Memory B cell (primary cell): ENCODE data around the gene TIMM13.
A peak's percentile ranks its signal among the peaks of the same experiment; 100 is the strongest.
"Not testable (repeated sequence)": the region's sequence is repeated elsewhere in the genome, so short reads cannot be mapped to it uniquely, and the experiment has no call there.

Experiments used
- ATAC-seq: fragments of 150-1000 bp; cut with Tn5 transposase; 2 replicates; pipeline ENCODE4 v1.10.0; 2021; ENCODE audit warnings: low read depth, mild to moderate bottlenecking, moderate library complexity
- DNase-seq, 2 donors: peaks; one replicate each; pipeline ENCODE4 v3.0.0; 2022; ENCODE audit warnings: low spot score in 2 of 2
- H3K27ac Mint-ChIP-seq: one replicate; pipeline ENCODE4 v1.8.0; 2022; ENCODE audit warnings: mild to moderate bottlenecking, moderate library complexity, mixed read lengths
- H3K27me3 Mint-ChIP-seq: one replicate; pipeline ENCODE4 v1.8.0; 2022; ENCODE audit warnings: mixed read lengths
- H3K36me3 Mint-ChIP-seq: one replicate; pipeline ENCODE4 v1.8.0; 2022; ENCODE audit warnings: mild to moderate bottlenecking, mixed read lengths
- H3K4me1 Mint-ChIP-seq: one replicate; pipeline ENCODE4 v1.8.0; 2022; ENCODE audit warnings: mixed read lengths
- H3K4me3 Mint-ChIP-seq: one replicate; pipeline ENCODE4 v1.8.0; 2022; ENCODE audit warnings: mild to moderate bottlenecking, moderate library complexity, mixed read lengths
- H3K9me3 Mint-ChIP-seq: one replicate; pipeline ENCODE4 v1.8.0; 2022; ENCODE audit warnings: mixed read lengths

TIMM13 gene

DNA sequence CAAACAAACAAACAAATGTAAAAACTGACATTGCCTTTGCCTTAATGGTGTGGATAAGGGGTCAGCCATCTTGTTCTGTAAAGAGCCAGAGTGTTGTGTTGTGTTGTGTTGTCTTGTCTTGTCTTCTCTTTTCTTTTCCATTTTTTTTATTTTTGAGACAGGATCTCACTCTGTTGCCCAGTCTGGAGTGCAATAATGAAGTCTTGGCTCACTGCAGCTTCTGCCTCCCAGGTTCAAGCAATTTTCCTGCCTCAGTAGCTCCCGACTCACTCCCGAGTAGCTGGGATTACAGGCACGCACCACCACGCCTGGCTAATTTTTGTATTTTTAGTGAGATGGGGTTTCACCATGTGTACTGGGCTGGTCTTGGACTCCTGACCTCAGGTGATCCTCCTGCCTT, 27.8 kb downstream of the TIMM13 start:
- H3K36me3 Mint-ChIP-seq, result peaks cover 3% of the 10 kb centered on the region
- no peak overlapping the region for H3K4me3 Mint-ChIP-seq
- peaks cover 3% of the 10 kb centered on the region for H3K27me3 Mint-ChIP-seq
- H3K4me1 Mint-ChIP-seq, result no peaks in the 10 kb centered on the region
- no peak for DNase-seq
- ATAC-seq, result no peak
- no peak overlapping the region for H3K27ac Mint-ChIP-seq
- H3K9me3 Mint-ChIP-seq, result peaks cover 3% of the 10 kb centered on the region

DNA sequence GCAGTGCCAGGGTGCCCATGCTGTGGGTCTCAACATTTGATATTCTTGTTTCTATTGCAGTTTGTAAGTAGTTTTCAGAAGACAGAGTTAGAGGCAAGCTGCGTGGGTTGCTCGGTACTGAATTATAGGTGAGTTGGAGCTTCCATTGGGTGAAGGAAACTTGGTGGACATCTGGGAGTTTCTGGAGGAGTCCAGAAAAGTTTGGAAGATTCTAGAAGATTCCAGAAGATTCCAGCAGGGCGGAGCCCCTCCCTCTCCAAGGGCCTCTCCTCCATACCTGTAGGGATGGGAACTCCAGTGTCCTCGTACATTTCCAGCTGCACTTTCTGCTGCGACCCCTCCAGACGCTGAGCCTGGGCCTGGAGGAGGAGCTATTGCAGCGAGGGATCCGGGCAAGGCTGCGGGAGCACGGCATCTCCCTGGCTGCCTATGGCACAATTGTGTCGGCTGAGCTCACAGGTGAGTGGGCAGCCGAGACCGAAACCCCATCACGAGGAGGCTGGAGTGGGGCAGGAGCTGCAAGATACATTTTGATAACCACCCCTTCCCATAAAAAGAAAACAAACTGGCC, 28.6 kb downstream of the TIMM13 start:
- Mint-ChIP-seq H3K9me3 (peaks cover 3% of the 10 kb centered on the region), H3K27me3 (peaks cover 3% of the 10 kb centered on the region), H3K4me3 (no peak overlapping the region), H3K27ac (no peak overlapping the region), H3K4me1 (peaks cover 2% of the 10 kb centered on the region), H3K36me3 (peaks cover 3% of the 10 kb centered on the region)
- no peak for DNase-seq
- ATAC-seq, result no peak

DNA sequence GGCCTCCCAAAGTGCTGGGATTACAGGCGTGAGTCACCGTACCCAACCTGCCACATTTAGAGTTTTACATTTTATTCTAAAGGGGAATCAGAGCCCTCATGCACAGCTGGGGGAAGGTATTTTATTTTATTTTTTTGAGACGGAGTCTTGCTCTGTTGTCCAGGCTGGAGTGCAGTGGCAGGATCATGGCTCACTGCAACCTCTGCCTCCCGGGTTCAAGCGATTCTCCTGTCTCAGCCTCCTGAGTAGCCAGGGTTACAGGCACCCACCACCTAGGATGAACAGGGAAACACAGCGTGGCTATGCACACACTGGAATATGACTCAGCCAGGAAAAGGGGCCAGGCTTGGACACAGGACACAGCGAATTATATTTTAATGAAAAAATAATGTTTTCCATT, 30.2 kb downstream of the TIMM13 start:
- H3K27me3 Mint-ChIP-seq, H3K27ac Mint-ChIP-seq, H3K4me1 Mint-ChIP-seq, ATAC-seq, H3K36me3 Mint-ChIP-seq, H3K9me3 Mint-ChIP-seq, H3K4me3 Mint-ChIP-seq, DNase-seq: not testable (repeated sequence)

DNA sequence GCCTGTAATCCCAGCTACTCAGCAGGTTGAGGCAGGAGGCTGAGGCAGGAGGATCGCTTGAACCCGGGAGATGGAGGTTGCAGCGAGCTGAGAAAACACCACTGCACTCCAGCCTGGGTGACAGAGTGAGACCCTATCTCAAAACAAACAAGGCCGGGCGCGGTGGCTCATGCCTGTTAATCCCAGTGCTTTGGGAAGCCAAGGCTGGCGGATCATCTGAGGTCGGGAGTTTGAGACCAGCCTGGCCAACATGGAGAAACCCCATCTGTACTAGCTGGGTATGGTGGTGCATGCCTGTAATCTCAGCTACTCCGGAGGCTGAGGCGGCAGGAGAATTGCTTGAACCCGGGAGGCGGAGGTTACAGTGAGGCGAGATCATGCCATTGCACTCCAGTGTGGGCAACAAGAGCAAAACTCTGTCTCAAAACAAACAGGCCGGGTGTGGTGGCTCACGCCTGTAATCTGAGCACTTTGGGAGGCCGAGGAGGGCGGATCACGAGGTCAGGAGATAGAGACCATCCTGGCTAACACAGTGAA, 32.0 kb downstream of the TIMM13 start:
- not testable (repeated sequence) for H3K27me3 Mint-ChIP-seq, H3K4me3 Mint-ChIP-seq, H3K4me1 Mint-ChIP-seq, H3K9me3 Mint-ChIP-seq, ATAC-seq, DNase-seq, H3K27ac Mint-ChIP-seq, H3K36me3 Mint-ChIP-seq

DNA sequence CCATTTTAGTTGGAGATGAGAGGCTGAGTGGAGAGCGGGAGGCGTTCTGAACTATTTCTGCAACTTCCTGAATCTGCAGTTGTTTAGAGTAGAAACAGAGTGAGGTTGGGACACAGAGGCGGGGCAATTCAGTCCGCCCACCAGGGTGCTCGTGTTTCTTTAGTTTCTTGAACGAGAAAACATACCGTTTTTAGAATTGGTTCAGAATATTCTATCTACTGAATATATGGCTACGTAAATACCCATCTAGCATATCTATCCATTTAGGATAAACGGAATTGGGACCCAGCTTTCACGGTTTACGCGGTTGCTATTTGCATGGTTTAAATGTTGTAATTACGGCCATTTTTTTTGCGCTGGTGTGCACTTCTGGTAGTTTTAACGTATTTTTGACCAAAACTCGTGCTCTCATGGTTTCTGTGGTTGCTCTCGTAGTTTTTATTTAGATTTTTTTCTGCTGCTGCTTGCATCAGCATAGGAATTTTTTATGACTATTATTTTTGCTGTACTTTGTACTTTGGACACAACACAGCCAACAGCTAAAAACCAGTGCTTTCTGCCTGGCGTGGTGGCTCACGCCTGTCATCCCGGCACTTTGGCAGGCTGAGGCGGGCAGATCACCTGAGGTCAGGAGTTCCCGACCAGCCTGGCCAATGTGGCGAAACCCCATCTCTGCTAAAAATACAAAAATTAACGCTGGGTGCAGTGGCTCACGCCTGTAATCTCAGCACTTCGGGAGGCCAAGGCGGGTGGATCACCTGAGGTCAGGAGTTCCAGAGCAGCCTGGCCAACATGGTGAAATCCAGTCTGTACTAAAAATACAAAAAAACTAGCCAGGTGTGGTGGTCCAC, 32.7 kb downstream of the TIMM13 start:
- DNase-seq (no peak), ATAC-seq (peak; percentile 83)
- H3K27ac Mint-ChIP-seq, result peak overlapping the region; percentile 17
- no peaks in the 10 kb centered on the region for H3K9me3 Mint-ChIP-seq
- H3K27me3 Mint-ChIP-seq, result peaks cover 2% of the 10 kb centered on the region
- no peaks in the 10 kb centered on the region for H3K36me3 Mint-ChIP-seq
- peaks cover 8% of the 10 kb centered on the region for H3K4me1 Mint-ChIP-seq
- H3K4me3 Mint-ChIP-seq, result peak overlapping the region; percentile 67

GRCh38 chr19:2394054-2394441, 33.3 kb downstream of the TIMM13 start:
- Mint-ChIP-seq H3K4me3 (peak overlapping the region; percentile 71), H3K27me3 (peaks cover 2% of the 10 kb centered on the region), H3K36me3 (no peaks in the 10 kb centered on the region), H3K4me1 (peaks cover 9% of the 10 kb centered on the region), H3K27ac (peak overlapping the region; percentile 48), H3K9me3 (no peaks in the 10 kb centered on the region)
- peak; percentile 42 for ATAC-seq
- no peak for DNase-seq

DNA sequence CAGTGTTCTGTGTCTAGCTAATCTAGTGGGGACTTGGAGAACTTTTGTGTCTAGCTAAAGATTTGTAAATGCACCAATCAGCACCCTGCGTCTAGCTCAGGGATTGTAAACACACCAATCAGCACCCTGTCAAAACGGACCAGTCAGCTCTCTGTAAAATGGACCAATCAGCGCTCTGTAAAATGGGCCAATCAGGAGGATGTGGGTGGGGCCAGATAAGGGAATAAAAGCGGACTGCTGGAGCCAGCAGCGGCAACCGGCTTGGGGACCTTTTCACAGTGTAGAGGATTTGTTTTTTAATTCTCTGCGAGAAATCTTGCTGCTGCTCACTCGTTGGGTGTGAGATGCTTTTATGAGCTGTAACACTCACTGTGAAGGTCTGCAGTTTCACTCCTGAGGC, 34.5 kb downstream of the TIMM13 start:
- not testable (repeated sequence) for H3K36me3 Mint-ChIP-seq, H3K27me3 Mint-ChIP-seq, H3K4me3 Mint-ChIP-seq, H3K27ac Mint-ChIP-seq, DNase-seq, ATAC-seq, H3K4me1 Mint-ChIP-seq, H3K9me3 Mint-ChIP-seq

- Mint-ChIP-seq H3K4me3 (no peak overlapping the region), H3K36me3 (no peaks in the 10 kb centered on the region), H3K9me3 (no peaks in the 10 kb centered on the region), H3K27ac (no peak overlapping the region), H3K27me3 (peaks cover 4% of the 10 kb centered on the region), H3K4me1 (peaks cover 9% of the 10 kb centered on the region)
- DNase-seq (no peak), ATAC-seq (no peak)
Measured at GRCh38 chr19:2392366-2392765, 35.0 kb downstream of the TIMM13 start.

- DNase-seq (peak in 1 of 2 donors; percentile 47), ATAC-seq (peak; percentile 47)
- Mint-ChIP-seq H3K27ac (no peak overlapping the region), H3K27me3 (peaks cover 4% of the 10 kb centered on the region), H3K36me3 (no peaks in the 10 kb centered on the region), H3K4me3 (no peak overlapping the region), H3K4me1 (peaks cover 9% of the 10 kb centered on the region), H3K9me3 (no peaks in the 10 kb centered on the region)
Measured at GRCh38 chr19:2391118-2391725, 36.2 kb downstream of the TIMM13 start.

- DNase-seq (no peak), ATAC-seq (no peak)
- Mint-ChIP-seq H3K4me1 (peaks cover 9% of the 10 kb centered on the region), H3K27ac (no peak overlapping the region), H3K36me3 (no peaks in the 10 kb centered on the region), H3K4me3 (no peak overlapping the region), H3K27me3 (peaks cover 4% of the 10 kb centered on the region), H3K9me3 (no peaks in the 10 kb centered on the region)
Measured at GRCh38 chr19:2389594-2389993, 37.8 kb downstream of the TIMM13 start.

DNA sequence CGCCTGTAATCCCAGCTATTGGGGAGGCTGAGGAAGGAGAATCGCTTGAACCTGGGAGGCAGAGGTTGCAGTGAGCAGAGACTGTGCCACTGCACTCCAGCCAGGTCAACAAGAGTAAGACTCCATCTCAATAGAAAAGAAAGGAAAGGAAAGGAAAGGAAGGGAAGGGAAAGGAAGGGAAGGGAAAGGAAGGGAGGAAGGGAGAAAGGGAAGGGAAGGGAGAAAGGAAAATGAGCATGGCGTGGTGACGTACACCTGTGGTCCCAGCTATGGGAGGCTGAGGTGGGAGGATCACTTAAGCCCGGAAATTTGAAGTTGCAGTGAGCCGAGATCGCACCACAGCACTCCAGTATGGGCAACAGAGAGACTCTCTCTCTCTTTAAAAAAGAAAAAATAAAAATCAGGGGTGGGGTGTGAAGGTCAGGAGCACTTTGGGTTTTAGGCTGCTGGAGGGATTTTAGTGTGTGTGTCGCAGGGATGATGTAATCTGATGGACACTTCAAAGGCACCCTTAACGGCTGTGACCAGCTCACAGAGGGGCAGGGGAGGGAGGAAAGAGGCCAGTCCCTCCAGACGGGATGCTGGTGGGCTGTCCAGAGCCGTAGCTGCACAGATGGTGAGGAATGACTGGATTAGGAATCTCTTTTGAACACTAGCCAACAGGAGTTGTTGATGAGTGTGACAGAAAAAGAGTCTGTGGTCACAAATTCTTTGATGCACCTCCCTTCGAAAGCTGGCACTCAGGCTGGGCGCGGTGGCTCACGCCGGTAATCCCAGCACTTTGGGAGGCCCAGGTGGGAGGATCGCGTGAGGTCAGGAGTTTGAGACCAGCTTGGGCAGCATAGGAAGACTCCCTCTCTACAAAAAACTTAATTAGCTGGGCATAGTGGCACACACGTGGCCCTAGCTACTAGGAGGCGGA, 39.8 kb downstream of the TIMM13 start:
- Mint-ChIP-seq H3K27ac (no peak overlapping the region), H3K4me3 (no peak overlapping the region), H3K27me3 (peaks cover 4% of the 10 kb centered on the region), H3K4me1 (peaks cover 10% of the 10 kb centered on the region), H3K36me3 (no peaks in the 10 kb centered on the region), H3K9me3 (no peaks in the 10 kb centered on the region)
- ATAC-seq (no peak), DNase-seq (no peak)

DNA sequence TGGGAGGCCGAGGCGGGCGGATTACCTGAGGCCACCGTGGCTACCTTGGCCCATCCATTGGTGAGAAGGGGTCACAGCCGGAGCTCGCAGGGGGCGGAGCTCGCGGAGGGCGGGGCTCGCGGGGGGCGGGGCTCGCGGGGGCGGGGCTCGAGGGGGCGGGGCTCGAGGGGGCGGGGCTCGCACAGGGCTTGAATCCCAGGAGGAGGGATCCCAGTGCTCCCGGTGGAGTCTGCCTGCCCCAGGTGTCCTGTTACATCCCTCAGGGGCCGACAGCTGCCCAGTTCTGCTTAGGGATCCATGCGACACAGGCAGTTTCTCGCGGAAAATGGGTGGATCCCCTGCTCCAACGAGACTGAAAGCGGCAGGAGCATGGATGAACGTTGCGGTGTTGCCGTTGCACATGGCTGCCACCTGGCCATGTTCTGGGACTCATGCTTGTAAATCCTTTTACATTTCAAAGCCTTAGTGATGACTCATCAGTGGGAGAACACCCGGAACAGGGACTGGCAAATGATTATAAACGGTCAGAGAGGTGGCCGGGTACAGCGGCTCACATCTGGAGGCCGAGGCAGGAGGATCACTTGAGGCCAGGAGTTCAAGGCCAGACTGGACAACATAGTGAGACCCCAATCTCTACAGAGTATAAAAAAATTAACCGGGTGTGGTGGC, 42.2 kb downstream of the TIMM13 start:
- Mint-ChIP-seq H3K27ac (no peak overlapping the region), H3K9me3 (peaks cover 1% of the 10 kb centered on the region), H3K4me1 (peaks cover 10% of the 10 kb centered on the region), H3K36me3 (no peaks in the 10 kb centered on the region), H3K4me3 (no peak overlapping the region), H3K27me3 (peaks cover 5% of the 10 kb centered on the region)
- ATAC-seq, result peak; percentile 39
- no peak for DNase-seq

GRCh38 chr19:2382530-2383222, 44.7 kb downstream of the TIMM13 start:
- Mint-ChIP-seq H3K36me3 (peaks cover 4% of the 10 kb centered on the region), H3K27me3 (peaks cover 5% of the 10 kb centered on the region), H3K4me1 (peaks cover 11% of the 10 kb centered on the region), H3K9me3 (peaks cover 7% of the 10 kb centered on the region), H3K27ac (no peak overlapping the region), H3K4me3 (no peak overlapping the region)
- ATAC-seq (no peak), DNase-seq (no peak)
